Pancreas (tissue), 10 donors: Measurements from ENCODE around the gene CCDC13. TPM values are rescaled to one million over a fixed set of nuclear protein-coding genes. Genes with fewer than 3 reads are reported as not detected.

ENCODE experiments used
- ATAC-seq, 4 donors: fragments of 200-7000 bp; cut with Tn5 transposase; one replicate each; pipeline versions ENCODE4 v1.8.0 to v1.9.1; 2020; ENCODE audit warnings: mild to moderate bottlenecking in 4 of 4, moderate library complexity in 4 of 4
- DNase-seq, 6 donors: peaks; one replicate each; pipeline ENCODE4 v3.0.0-alpha.2; 2020
- FAIRE-seq: peaks from 2 replicates; lab custom pipeline; 2012; peaks lifted over from hg19 to GRCh38; lab: Jason Lieb, UNC
- H3K27ac ChIP-seq, 4 donors: fragments of 200-600 bp; sonication (generic); 1 replicate in 3 of 4; 2 replicates in 1 of 4; pipeline versions ENCODE4 v1.5.0 to v1.8.0; 2020
- H3K27me3 ChIP-seq, 4 donors: fragments of 200-600 bp; one replicate each; pipeline ENCODE4 v1.8.0; 2021
- H3K36me3 ChIP-seq, 3 donors: fragments of 200-600 bp; sonication (generic) in 1 of 3; one replicate each; pipeline versions ENCODE4 v1.5.0 to v1.8.0; 2020 to 2021
- H3K4me1 ChIP-seq, 3 donors: fragments of 200-600 bp; one replicate each; pipeline ENCODE4 v1.8.0; 2021
- H3K4me3 ChIP-seq, 4 donors: fragments of 200-600 bp; sonication (generic) in 2 of 4; one replicate each; pipeline versions ENCODE4 v1.5.0 to v1.8.0; 2020 to 2021
- H3K9me3 ChIP-seq, 4 donors: fragments of 200-600 bp; one replicate each; pipeline ENCODE4 v1.8.0; 2021
- CTCF ChIP-seq, 4 donors: fragments of 200-600 bp; sonication (generic) in 3 of 4; IDR thresholded peaks; one replicate each; pipeline versions ENCODE4 v1.5.0 to v1.8.0; 2021; ENCODE audit warnings: antibody characterized with exemption in 4 of 4
- WGBS, 2 donors: extraction: QIAGEN DNeasy Blood & Tissue Kit; methylation state at CpG; one replicate each; pipeline ENCODE4 v1.1.7; 2013; 5-methylcytosine and 5-hydroxymethylcytosine counted together
- intact Hi-C, 3 donors: fragments of 100-400 bp; cut with DNase I; formaldehyde crosslinking; loops; one replicate each; pipeline versions ENCODE4 v1.11.1 to v1.14.2; 2022
- polyA plus RNA-seq, 2 donors: library from polyadenylated mRNA; stranded (reverse); fragments of 200-250 nt; gene quantifications; one replicate each; pipeline ENCODE4 v1.2.3, GENCODE V29; 2013
- total RNA-seq, 6 donors: library from RNA; stranded (reverse); fragmentation: NEBNext Ultra II Directional in 4 of 6; extraction: Animal tissue kit (Norgen Biotek cat#: 25700) in 4 of 6; gene quantifications; one replicate each; pipeline versions ENCODE4 v1.2.1 to v1.2.4, GENCODE V29; 2021 to 2023
- donor health status: healthy with polysubstance abuse.
- donor health status: DM: no; HTN: no; CAD: no; lungs with moderate emphysema.
- donor health status: DM: no; HTN: no; CAD: no.
- donor health status: control.
- donor health status: control.
- donor health status: Bipolar disorder and iron deficiency.
- donor health status: DM: yes; HTN: yes; CAD: no.
- donor health status: DM: no; HTN: no; CAD: no.
- donor health status: DM: no; HTN: no; CAD: no.
- donor health status: DM: yes; HTN: yes; CAD: no.

The CCDC13 gene
- total and polyA plus RNA-seq, 8 donors = 0.18 to 1.3 (median 0.70) TPM

- Histone ChIP-seq H3K27me3 (no peaks in the 10 kb centered on the region), H3K36me3 (no peaks in the 10 kb centered on the region), H3K9me3 (no peaks in the 10 kb centered on the region), H3K4me1 (no peaks in the 10 kb centered on the region), H3K4me3 (peak overlapping the region; percentile 21 to 51 (median 33)), H3K27ac (peak overlapping the region in 3 of 4 donors; percentile 1 to 70 (median 62))
- intact Hi-C loops = loop anchor here in 1 of 3 donors (10.0 kb wide), 1 partner anchor 111 kb away; no protein-coding TSS in a partner anchor
- 8 to 9% methylated on average over 6 of the region's 6 CpGs for WGBS, 2 donors
- ATAC-seq (peak in 1 of 4 donors; percentile 25), DNase-seq (no peak), FAIRE-seq (no peak)
- TF ChIP-seq CTCF (IDR thresholded peaks at IDR 0.05) = no peak
Observed at GRCh38 chr3:42773409-42773751, 327 bp upstream of the CCDC13 start.

DNA sequence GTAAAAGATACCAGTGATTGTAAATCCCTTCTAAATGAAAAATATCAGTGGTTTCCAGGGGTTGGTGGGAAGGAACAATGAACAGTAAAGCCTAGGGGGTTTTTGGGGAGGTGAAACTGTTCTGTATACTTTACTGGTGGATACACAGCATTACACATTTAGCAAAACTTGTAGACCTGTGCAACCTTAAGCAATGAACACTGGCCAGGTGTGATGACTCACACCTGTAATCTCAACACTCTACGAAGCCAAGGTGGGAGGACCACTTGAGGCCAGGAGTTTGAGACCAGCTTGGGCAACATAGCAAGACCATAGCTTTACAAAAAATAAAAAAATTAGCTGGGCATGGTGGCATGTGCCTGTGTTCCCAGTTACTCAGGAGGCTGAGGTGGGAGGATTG lies 1.8 kb downstream of the CCDC13 start:
- 39 to 58% methylated on average over 1 of the region's 1 CpG for WGBS, 2 donors
- no peaks in the 10 kb centered on the region for H3K9me3 ChIP-seq
- FAIRE-seq = no peak
- intact Hi-C loops = loop anchor here in 1 of 3 donors (10.0 kb wide), 1 partner anchor 114 kb away; no protein-coding TSS in a partner anchor
- no peak overlapping the region for H3K4me3 ChIP-seq
- no peaks in the 10 kb centered on the region for H3K36me3 ChIP-seq
- TF ChIP-seq CTCF (IDR thresholded peaks at IDR 0.05) = no peak
- no peak for ATAC-seq
- H3K27ac ChIP-seq = no peak overlapping the region
- H3K4me1 ChIP-seq = no peaks in the 10 kb centered on the region
- H3K27me3 ChIP-seq = no peaks in the 10 kb centered on the region
- no peak for DNase-seq

- peak in 1 of 6 donors; percentile 61 for DNase-seq
- no peak for ATAC-seq
- H3K4me3 ChIP-seq = no peak overlapping the region
- intact Hi-C loops = loop anchor here in 1 of 3 donors (10.0 kb wide), 1 partner anchor 115 kb away; no protein-coding TSS in a partner anchor
- H3K27me3 ChIP-seq = no peaks in the 10 kb centered on the region
- FAIRE-seq = no peak
- no peaks in the 10 kb centered on the region for H3K4me1 ChIP-seq
- no peaks in the 10 kb centered on the region for H3K36me3 ChIP-seq
- no peak overlapping the region for H3K27ac ChIP-seq
- no peaks in the 10 kb centered on the region for H3K9me3 ChIP-seq
- 94% methylated on average over 26 to 28 of the region's 28 CpGs for WGBS, 2 donors
- no peak for TF ChIP-seq CTCF (IDR thresholded peaks at IDR 0.05)
Observed at GRCh38 chr3:42769477-42770131, 3.4 kb downstream of the CCDC13 start.

GRCh38 chr3:42764561-42765295 lies 8.3 kb downstream of the CCDC13 start:
- DNase-seq = no peak
- no peak for FAIRE-seq
- TF ChIP-seq CTCF (IDR thresholded peaks at IDR 0.05) = no peak
- intact Hi-C loops = no loop called here
- Histone ChIP-seq H3K36me3 (no peaks in the 10 kb centered on the region), H3K4me3 (no peak overlapping the region), H3K27ac (no peak overlapping the region), H3K27me3 (no peaks in the 10 kb centered on the region), H3K9me3 (no peaks in the 10 kb centered on the region), H3K4me1 (peaks cover 0 to 7% (median 0%) of the 10 kb centered on the region in 3 donors)
- WGBS, 2 donors = 85% methylated on average over 3 of the region's 3 CpGs
- ATAC-seq = no peak
